Measurements from ENCODE around the gene SAMD1. TPM values are rescaled to one million over a fixed set of nuclear protein-coding genes. Genes with fewer than 3 reads are reported as not detected.
A peak's percentile ranks its signal among the peaks of the same experiment; 100 is the strongest.

The SAMD1 gene
- total RNA-seq, 1 donor from 2014 or later: 29.5 TPM

GRCh38 chr19:14117668-14118164, 27.2 kb upstream of the SAMD1 start, which contains the start of gene PRKACA:
TSS of gene PRKACA (minus strand) at chr19:14117762. CDS start at chr19:14117547, 215 bp downstream.
- peak within 1 kb of the TSS; percentile 89 for H3K27ac Mint-ChIP-seq (ENCODE audit: unreplicated experiment)
- peak; percentile 98 for DNase-seq (ENCODE audit: low spot score)
- TF ChIP-seq CTCF (IDR thresholded peaks at IDR 0.05; ENCODE audit: unreplicated experiment): no peak
- peaks cover 9% of the 10 kb centered on the region for H3K36me3 Mint-ChIP-seq (ENCODE audit: low read depth, unreplicated experiment)
- H3K4me1 Mint-ChIP-seq (ENCODE audit: unreplicated experiment): peaks cover 47% of the 10 kb centered on the region
- H3K4me3 Mint-ChIP-seq (ENCODE audit: unreplicated experiment): peak within 1 kb of the TSS; percentile 95
- H3K27me3 Mint-ChIP-seq (ENCODE audit: unreplicated experiment): peaks cover 10% of the 10 kb centered on the region
- H3K9me3 Mint-ChIP-seq (ENCODE audit: unreplicated experiment): no peaks in the 10 kb centered on the region

- H3K4me1 Mint-ChIP-seq (ENCODE audit: unreplicated experiment): peaks cover 49% of the 10 kb centered on the region
- no peak for DNase-seq (ENCODE audit: low spot score)
- no peaks in the 10 kb centered on the region for H3K9me3 Mint-ChIP-seq (ENCODE audit: unreplicated experiment)
- H3K36me3 Mint-ChIP-seq (ENCODE audit: low read depth, unreplicated experiment): peaks cover 9% of the 10 kb centered on the region
- no peak for TF ChIP-seq CTCF (IDR thresholded peaks at IDR 0.05; ENCODE audit: unreplicated experiment)
- peak overlapping the region; percentile 95 for H3K4me3 Mint-ChIP-seq (ENCODE audit: unreplicated experiment)
- peak overlapping the region; percentile 82 for H3K27ac Mint-ChIP-seq (ENCODE audit: unreplicated experiment)
- peaks cover 10% of the 10 kb centered on the region for H3K27me3 Mint-ChIP-seq (ENCODE audit: unreplicated experiment)
These were observed 26.5 kb upstream of the SAMD1 start for GRCh38 chr19:14116918-14117578.

- H3K9me3 Mint-ChIP-seq (ENCODE audit: unreplicated experiment): no peaks in the 10 kb centered on the region
- H3K36me3 Mint-ChIP-seq (ENCODE audit: low read depth, unreplicated experiment): peaks cover 9% of the 10 kb centered on the region
- TF ChIP-seq CTCF (IDR thresholded peaks at IDR 0.05; ENCODE audit: unreplicated experiment): no peak
- peak overlapping the region; percentile 95 for H3K4me3 Mint-ChIP-seq (ENCODE audit: unreplicated experiment)
- no peak for DNase-seq (ENCODE audit: low spot score)
- H3K27ac Mint-ChIP-seq (ENCODE audit: unreplicated experiment): peak overlapping the region; percentile 82
- peaks cover 10% of the 10 kb centered on the region for H3K27me3 Mint-ChIP-seq (ENCODE audit: unreplicated experiment)
- peaks cover 49% of the 10 kb centered on the region for H3K4me1 Mint-ChIP-seq (ENCODE audit: unreplicated experiment)
These were observed 26.0 kb upstream of the SAMD1 start for GRCh38 chr19:14116525-14116917.

GRCh38 chr19:14115756-14116155, 25.2 kb upstream of the SAMD1 start:
- no peak for DNase-seq (ENCODE audit: low spot score)
- H3K9me3 Mint-ChIP-seq (ENCODE audit: unreplicated experiment): no peaks in the 10 kb centered on the region
- H3K4me3 Mint-ChIP-seq (ENCODE audit: unreplicated experiment): peak overlapping the region; percentile 95
- no peak for TF ChIP-seq CTCF (IDR thresholded peaks at IDR 0.05; ENCODE audit: unreplicated experiment)
- H3K36me3 Mint-ChIP-seq (ENCODE audit: low read depth, unreplicated experiment): peaks cover 9% of the 10 kb centered on the region
- peaks cover 49% of the 10 kb centered on the region for H3K4me1 Mint-ChIP-seq (ENCODE audit: unreplicated experiment)
- no peak overlapping the region for H3K27ac Mint-ChIP-seq (ENCODE audit: unreplicated experiment)
- peaks cover 12% of the 10 kb centered on the region for H3K27me3 Mint-ChIP-seq (ENCODE audit: unreplicated experiment)

- peak; percentile 72 for DNase-seq (ENCODE audit: low spot score)
- H3K4me3 Mint-ChIP-seq (ENCODE audit: unreplicated experiment): no peak overlapping the region
- no peak overlapping the region for H3K27ac Mint-ChIP-seq (ENCODE audit: unreplicated experiment)
- H3K36me3 Mint-ChIP-seq (ENCODE audit: low read depth, unreplicated experiment): peaks cover 9% of the 10 kb centered on the region
- peaks cover 47% of the 10 kb centered on the region for H3K4me1 Mint-ChIP-seq (ENCODE audit: unreplicated experiment)
- TF ChIP-seq CTCF (IDR thresholded peaks at IDR 0.05; ENCODE audit: unreplicated experiment): peak; percentile 56
- no peaks in the 10 kb centered on the region for H3K9me3 Mint-ChIP-seq (ENCODE audit: unreplicated experiment)
- peaks cover 12% of the 10 kb centered on the region for H3K27me3 Mint-ChIP-seq (ENCODE audit: unreplicated experiment)
These were observed 24.3 kb upstream of the SAMD1 start for GRCh38 chr19:14114854-14115253.
